ENCODE results near the gene TBL1Y.

Gene TBL1Y

DNA sequence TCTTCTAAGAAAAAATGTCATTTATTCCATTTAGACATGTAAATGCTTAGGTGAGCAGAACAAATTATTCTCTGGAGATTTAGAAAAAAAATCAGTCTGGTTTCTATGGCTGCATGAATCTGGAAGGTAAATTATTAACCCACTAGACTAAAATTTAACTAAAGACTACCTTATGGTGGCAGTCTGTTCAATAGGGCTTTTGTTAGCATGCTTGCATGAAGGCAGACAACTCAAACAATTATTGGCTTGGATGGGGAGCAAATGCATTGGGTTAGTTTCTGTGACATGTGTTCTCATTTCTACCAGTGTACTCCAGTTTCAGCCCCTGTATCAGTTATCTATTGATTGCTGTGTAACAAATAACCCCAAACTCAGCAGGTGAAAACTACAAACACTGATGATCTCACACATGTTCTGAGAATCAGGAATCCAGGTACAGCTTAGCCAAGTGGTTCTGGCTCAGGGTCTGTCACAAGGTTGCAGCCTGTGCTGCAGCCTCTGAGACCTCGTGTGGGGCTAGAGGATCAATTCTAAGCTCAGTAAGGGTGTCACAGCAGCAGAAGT is 87.1 kb downstream of the TBL1Y start:
- no peaks in the 10 kb centered on the region for H3K9me3 ChIP-seq (ENCODE audit: control insufficient read depth, low read length)
- no peaks in the 10 kb centered on the region for H3K27me3 ChIP-seq (replicated peaks; ENCODE audit: control insufficient read depth, insufficient read depth, low read length, poor library complexity, severe bottlenecking)
- H3K36me3 ChIP-seq (ENCODE audit: control insufficient read depth, insufficient read depth, low read length) = no peaks in the 10 kb centered on the region
- no peak overlapping the region for H3K27ac ChIP-seq (ENCODE audit: insufficient read depth, low read length, poor library complexity, severe bottlenecking)
- DNase-seq = no peak
- no peak overlapping the region for H3K4me3 ChIP-seq (ENCODE audit: insufficient read depth, low read depth, low read length, poor library complexity, severe bottlenecking)
- no peaks in the 10 kb centered on the region for H3K4me1 ChIP-seq (ENCODE audit: control insufficient read depth, insufficient read depth, low read length, poor library complexity, severe bottlenecking)

DNA sequence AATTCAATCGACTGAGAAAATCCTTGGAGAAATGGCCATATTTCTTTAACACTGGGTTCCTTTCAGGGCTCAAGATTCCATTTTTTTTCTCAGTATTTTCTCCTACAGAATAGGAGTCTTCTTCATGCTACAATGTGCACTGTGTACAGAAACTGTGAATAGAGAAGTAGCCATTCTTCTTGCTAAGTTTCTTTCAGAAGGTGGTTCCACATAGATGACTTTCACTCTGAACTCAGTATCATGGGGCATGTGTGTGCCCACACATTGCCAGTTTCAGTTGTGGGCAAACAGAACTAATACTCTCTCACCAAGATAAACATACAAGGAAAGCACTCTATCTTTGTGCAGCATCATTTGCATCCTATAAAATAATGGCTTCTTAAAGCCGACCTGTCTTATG is 89.4 kb downstream of the TBL1Y start:
- Histone ChIP-seq H3K4me1 (ENCODE audit: control insufficient read depth, insufficient read depth, low read length, poor library complexity, severe bottlenecking) (no peaks in the 10 kb centered on the region), H3K27me3 (replicated peaks; ENCODE audit: control insufficient read depth, insufficient read depth, low read length, poor library complexity, severe bottlenecking) (no peaks in the 10 kb centered on the region), H3K36me3 (ENCODE audit: control insufficient read depth, insufficient read depth, low read length) (no peaks in the 10 kb centered on the region), H3K9me3 (ENCODE audit: control insufficient read depth, low read length) (no peaks in the 10 kb centered on the region), H3K4me3 (ENCODE audit: insufficient read depth, low read depth, low read length, poor library complexity, severe bottlenecking) (no peak overlapping the region), H3K27ac (ENCODE audit: insufficient read depth, low read length, poor library complexity, severe bottlenecking) (no peak overlapping the region)
- no peak for DNase-seq

DNA sequence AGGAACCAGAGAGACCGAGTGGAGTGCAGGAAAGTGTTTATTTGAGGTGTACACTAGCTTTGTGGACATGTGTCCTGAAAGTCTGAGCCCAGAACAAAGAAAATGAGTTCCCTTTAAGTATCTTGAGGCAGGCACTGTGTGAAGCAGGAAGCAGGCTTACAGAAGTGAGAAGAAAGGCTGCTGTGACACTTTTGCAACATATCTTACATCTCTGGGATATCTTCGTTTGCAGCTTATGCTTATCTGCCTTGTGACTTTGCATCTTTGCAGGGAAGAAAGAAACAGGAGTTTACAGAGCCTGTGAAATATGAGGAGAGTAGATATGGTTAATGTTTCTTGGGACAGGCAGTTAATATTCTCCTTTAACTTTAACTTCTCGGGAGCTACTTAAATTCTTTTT is 92.1 kb downstream of the TBL1Y start:
- DNase-seq = no peak
- H3K27ac ChIP-seq (ENCODE audit: insufficient read depth, low read length, poor library complexity, severe bottlenecking) = no peak overlapping the region
- H3K4me3 ChIP-seq (ENCODE audit: insufficient read depth, low read depth, low read length, poor library complexity, severe bottlenecking) = no peak overlapping the region
- H3K36me3 ChIP-seq (ENCODE audit: control insufficient read depth, insufficient read depth, low read length) = no peaks in the 10 kb centered on the region
- no peaks in the 10 kb centered on the region for H3K4me1 ChIP-seq (ENCODE audit: control insufficient read depth, insufficient read depth, low read length, poor library complexity, severe bottlenecking)
- H3K27me3 ChIP-seq (replicated peaks; ENCODE audit: control insufficient read depth, insufficient read depth, low read length, poor library complexity, severe bottlenecking) = no peaks in the 10 kb centered on the region
- no peaks in the 10 kb centered on the region for H3K9me3 ChIP-seq (ENCODE audit: control insufficient read depth, low read length)

DNA sequence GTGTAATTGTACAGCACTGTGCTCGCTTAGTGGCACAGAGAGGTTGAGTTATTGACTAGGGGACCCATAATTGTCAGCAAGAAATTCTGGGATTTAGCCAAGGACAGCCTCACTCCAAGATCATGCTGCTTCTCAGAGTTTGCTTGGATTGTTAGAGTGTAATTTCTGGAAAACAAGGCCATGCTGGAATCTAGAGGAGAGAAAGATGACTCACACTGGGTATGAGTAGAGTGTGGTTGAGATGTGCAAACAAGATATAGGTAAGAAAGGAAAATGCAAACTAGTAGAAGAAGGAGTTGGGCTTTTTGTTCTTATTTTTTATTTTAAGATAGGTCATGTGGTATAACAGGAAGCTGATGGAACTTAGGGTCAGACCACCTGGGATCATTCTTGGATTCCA is 97.4 kb downstream of the TBL1Y start:
- no peak overlapping the region for H3K27ac ChIP-seq (ENCODE audit: insufficient read depth, low read length, poor library complexity, severe bottlenecking)
- no peak for DNase-seq
- H3K36me3 ChIP-seq (ENCODE audit: control insufficient read depth, insufficient read depth, low read length) = no peaks in the 10 kb centered on the region
- no peaks in the 10 kb centered on the region for H3K27me3 ChIP-seq (replicated peaks; ENCODE audit: control insufficient read depth, insufficient read depth, low read length, poor library complexity, severe bottlenecking)
- no peak overlapping the region for H3K4me3 ChIP-seq (ENCODE audit: insufficient read depth, low read depth, low read length, poor library complexity, severe bottlenecking)
- no peaks in the 10 kb centered on the region for H3K9me3 ChIP-seq (ENCODE audit: control insufficient read depth, low read length)
- H3K4me1 ChIP-seq (ENCODE audit: control insufficient read depth, insufficient read depth, low read length, poor library complexity, severe bottlenecking) = no peaks in the 10 kb centered on the region

DNA sequence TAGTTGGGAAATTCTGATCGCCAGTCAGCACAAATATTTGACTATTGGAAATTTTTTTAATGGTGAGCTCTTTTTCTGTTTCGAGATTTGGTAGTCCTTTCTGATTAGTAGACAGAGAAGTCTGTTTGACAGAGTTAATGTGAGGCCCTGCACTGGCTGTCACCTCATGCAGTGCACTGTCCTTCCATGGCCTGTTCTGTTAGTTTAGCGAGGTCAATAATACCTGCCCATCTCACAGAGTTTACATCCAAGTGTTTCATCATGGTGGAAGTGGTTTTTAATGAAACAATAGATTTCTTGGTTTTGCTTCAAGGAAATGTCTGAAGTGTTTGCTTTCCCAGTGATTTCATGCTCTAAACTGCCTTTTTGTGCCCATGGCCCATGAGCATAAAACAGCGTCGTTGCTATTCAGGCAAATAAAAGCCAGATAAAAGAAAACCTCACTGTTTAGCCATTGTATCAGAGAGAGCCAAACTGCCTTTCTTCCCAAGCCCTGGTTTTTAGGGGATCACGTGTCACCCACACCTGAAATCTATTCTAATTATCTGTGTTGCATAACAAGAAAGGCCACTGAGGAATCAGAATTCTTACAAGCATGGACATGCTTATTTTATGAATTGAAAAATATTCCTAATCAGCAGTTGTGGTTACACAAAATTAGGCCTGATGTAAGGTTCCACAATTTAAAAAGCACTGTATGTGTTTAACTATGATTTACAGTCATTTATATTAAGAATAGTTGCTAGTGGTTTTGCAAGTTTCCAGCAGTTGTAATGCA is 98.3 kb downstream of the TBL1Y start:
- no peak for DNase-seq
- no peaks in the 10 kb centered on the region for H3K36me3 ChIP-seq (ENCODE audit: control insufficient read depth, insufficient read depth, low read length)
- no peaks in the 10 kb centered on the region for H3K9me3 ChIP-seq (ENCODE audit: control insufficient read depth, low read length)
- H3K27ac ChIP-seq (ENCODE audit: insufficient read depth, low read length, poor library complexity, severe bottlenecking) = no peak overlapping the region
- no peaks in the 10 kb centered on the region for H3K4me1 ChIP-seq (ENCODE audit: control insufficient read depth, insufficient read depth, low read length, poor library complexity, severe bottlenecking)
- no peak overlapping the region for H3K4me3 ChIP-seq (ENCODE audit: insufficient read depth, low read depth, low read length, poor library complexity, severe bottlenecking)
- H3K27me3 ChIP-seq (replicated peaks; ENCODE audit: control insufficient read depth, insufficient read depth, low read length, poor library complexity, severe bottlenecking) = no peaks in the 10 kb centered on the region

DNA sequence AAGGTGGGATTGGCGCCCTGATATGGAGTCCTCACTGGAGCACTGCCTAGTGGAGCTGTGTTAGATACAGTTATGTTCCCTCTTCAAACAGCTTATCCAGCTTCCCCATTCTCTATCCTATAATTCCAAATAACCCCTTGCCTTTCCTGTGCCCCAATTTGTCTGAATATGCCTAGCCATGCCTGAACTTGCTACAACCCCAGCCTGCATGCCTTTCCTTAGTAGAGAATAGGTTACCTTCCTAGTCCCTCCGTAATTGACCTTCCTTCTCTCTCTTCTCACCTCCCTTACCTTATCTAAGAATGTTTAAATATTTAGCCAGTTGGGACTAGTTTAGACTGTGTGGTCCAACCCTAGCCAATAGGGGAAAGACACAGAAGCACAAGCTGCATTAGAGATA is 102.6 kb downstream of the TBL1Y start:
- Histone ChIP-seq H3K4me3 (ENCODE audit: insufficient read depth, low read depth, low read length, poor library complexity, severe bottlenecking) (no peak overlapping the region), H3K27me3 (replicated peaks; ENCODE audit: control insufficient read depth, insufficient read depth, low read length, poor library complexity, severe bottlenecking) (no peaks in the 10 kb centered on the region), H3K9me3 (ENCODE audit: control insufficient read depth, low read length) (no peaks in the 10 kb centered on the region), H3K4me1 (ENCODE audit: control insufficient read depth, insufficient read depth, low read length, poor library complexity, severe bottlenecking) (no peaks in the 10 kb centered on the region), H3K27ac (ENCODE audit: insufficient read depth, low read length, poor library complexity, severe bottlenecking) (no peak overlapping the region), H3K36me3 (ENCODE audit: control insufficient read depth, insufficient read depth, low read length) (no peaks in the 10 kb centered on the region)
- no peak for DNase-seq

DNA sequence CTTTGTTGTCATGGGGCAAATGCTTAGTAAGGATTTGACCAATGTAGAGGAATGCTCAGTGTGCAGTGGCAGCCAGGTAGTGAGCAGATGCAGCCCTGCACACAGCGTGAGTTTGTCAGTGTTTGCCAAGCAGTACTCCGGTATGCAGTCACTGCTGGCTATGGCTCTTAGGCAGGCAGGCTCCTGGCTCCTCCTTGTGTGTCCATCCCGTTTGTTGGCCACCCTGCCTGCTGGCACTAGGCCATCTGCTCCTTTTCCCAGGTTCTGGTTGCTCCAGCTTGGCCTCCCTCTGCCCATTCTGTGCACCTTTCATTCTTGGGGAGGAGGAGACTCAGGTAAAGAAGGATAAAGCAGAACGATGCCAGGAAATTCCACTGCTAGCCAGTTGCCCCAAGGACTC is 106.0 kb downstream of the TBL1Y start:
- Histone ChIP-seq H3K4me3 (ENCODE audit: insufficient read depth, low read depth, low read length, poor library complexity, severe bottlenecking) (no peak overlapping the region), H3K36me3 (ENCODE audit: control insufficient read depth, insufficient read depth, low read length) (no peaks in the 10 kb centered on the region)

DNA sequence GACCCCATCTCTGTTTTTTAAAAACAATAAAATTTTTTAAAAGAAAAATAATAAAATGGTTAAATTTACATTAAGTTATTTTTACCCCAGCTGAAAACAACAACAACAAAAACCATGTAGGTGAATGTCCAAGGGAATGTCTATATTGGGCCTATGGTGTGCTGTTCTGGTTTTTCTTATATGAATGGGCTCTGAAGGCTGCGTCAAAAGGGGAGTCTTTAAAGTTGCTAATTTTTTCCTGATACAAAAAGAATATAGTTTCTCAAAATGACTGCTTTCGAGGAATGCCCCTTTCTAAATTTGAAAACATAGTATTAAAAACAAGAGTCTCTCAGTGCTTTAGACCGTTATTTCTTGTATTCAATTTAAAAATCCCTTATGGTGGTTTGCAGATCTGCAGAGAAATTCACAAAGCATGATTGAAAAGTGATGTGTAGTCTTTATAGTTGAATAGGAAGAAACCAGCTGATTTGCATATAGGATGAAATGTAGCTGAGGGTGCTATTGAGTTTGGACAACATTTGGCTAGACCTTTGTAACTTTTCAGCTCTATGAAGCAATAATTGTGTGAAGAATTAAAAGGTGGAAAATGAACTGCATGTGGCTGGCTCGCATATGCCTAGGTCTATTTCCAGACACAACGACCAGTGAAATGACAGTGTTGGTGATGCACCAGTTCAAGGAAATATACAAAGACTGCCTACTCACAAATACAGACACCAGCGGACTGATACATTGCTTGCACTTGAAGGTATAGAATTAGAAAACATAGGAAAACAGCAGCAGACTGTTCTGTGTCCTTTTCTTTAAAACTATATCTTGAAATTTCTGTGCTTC is 107.0 kb downstream of the TBL1Y start:
- Histone ChIP-seq H3K9me3 (ENCODE audit: control insufficient read depth, low read length) (no peaks in the 10 kb centered on the region), H3K27me3 (replicated peaks; ENCODE audit: control insufficient read depth, insufficient read depth, low read length, poor library complexity, severe bottlenecking) (no peaks in the 10 kb centered on the region), H3K4me3 (ENCODE audit: insufficient read depth, low read depth, low read length, poor library complexity, severe bottlenecking) (no peak overlapping the region), H3K36me3 (ENCODE audit: control insufficient read depth, insufficient read depth, low read length) (no peaks in the 10 kb centered on the region), H3K4me1 (ENCODE audit: control insufficient read depth, insufficient read depth, low read length, poor library complexity, severe bottlenecking) (no peaks in the 10 kb centered on the region), H3K27ac (ENCODE audit: insufficient read depth, low read length, poor library complexity, severe bottlenecking) (no peak overlapping the region)
- no peak for DNase-seq

More for the DNA sequence above, 106.0 kb downstream of the TBL1Y start:
- DNase-seq = no peak
- Histone ChIP-seq H3K27ac (ENCODE audit: insufficient read depth, low read length, poor library complexity, severe bottlenecking) (no peak overlapping the region), H3K9me3 (ENCODE audit: control insufficient read depth, low read length) (no peaks in the 10 kb centered on the region), H3K4me1 (ENCODE audit: control insufficient read depth, insufficient read depth, low read length, poor library complexity, severe bottlenecking) (no peaks in the 10 kb centered on the region), H3K27me3 (replicated peaks; ENCODE audit: control insufficient read depth, insufficient read depth, low read length, poor library complexity, severe bottlenecking) (no peaks in the 10 kb centered on the region)

DNA sequence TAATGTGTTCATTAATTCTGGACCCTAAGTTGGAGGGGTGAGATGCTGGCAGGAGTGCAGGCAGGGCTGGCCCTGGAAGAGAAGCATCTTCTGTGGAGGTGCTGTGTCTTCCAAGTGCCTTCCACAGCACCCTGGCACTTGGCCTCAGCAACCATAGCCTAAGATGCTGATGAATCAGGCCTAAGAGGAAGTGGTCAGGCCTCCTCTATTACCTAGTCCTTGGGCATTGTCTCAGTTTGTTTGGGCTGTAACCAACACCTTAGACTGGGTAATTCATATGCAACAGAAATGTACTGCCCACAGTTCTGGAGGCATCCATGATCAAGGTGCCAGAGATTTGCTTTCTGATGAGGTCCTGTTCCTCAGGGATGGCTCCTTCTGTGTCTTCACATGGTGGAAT is 128.5 kb downstream of the TBL1Y start:
- Histone ChIP-seq H3K27ac (ENCODE audit: insufficient read depth, low read length, poor library complexity, severe bottlenecking) (no peak overlapping the region), H3K4me3 (ENCODE audit: insufficient read depth, low read depth, low read length, poor library complexity, severe bottlenecking) (no peak overlapping the region), H3K9me3 (ENCODE audit: control insufficient read depth, low read length) (no peaks in the 10 kb centered on the region), H3K36me3 (ENCODE audit: control insufficient read depth, insufficient read depth, low read length) (no peaks in the 10 kb centered on the region), H3K27me3 (replicated peaks; ENCODE audit: control insufficient read depth, insufficient read depth, low read length, poor library complexity, severe bottlenecking) (no peaks in the 10 kb centered on the region), H3K4me1 (ENCODE audit: control insufficient read depth, insufficient read depth, low read length, poor library complexity, severe bottlenecking) (no peaks in the 10 kb centered on the region)
- DNase-seq = no peak

DNA sequence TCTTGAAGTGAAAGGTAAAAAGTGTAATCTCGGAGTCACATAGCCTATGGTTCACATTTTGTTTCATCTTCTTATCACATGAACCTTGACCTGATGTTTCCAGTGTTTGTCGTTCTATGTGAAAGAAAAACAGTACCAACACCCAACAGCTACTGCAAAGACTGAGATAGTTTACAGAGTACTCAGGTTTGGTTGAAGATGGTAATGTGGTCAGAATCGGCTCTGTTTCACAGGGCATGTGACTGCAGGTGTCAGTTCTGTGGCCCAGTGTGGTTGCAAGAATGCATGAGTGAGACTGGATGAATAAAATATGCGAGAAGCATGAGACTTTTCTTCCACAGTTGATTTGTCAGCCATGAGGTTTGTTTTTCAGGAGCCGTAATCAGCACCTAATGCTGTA is 130.2 kb downstream of the TBL1Y start:
- H3K36me3 ChIP-seq (ENCODE audit: control insufficient read depth, insufficient read depth, low read length) = no peaks in the 10 kb centered on the region
- no peak for DNase-seq
- no peaks in the 10 kb centered on the region for H3K4me1 ChIP-seq (ENCODE audit: control insufficient read depth, insufficient read depth, low read length, poor library complexity, severe bottlenecking)
- H3K27me3 ChIP-seq (replicated peaks; ENCODE audit: control insufficient read depth, insufficient read depth, low read length, poor library complexity, severe bottlenecking) = no peaks in the 10 kb centered on the region
- H3K27ac ChIP-seq (ENCODE audit: insufficient read depth, low read length, poor library complexity, severe bottlenecking) = no peak overlapping the region
- H3K4me3 ChIP-seq (ENCODE audit: insufficient read depth, low read depth, low read length, poor library complexity, severe bottlenecking) = no peak overlapping the region
- no peaks in the 10 kb centered on the region for H3K9me3 ChIP-seq (ENCODE audit: control insufficient read depth, low read length)
